K562 (cell line): ENCODE data around the gene COMMD1. TPM values are rescaled to one million over a fixed set of nuclear protein-coding genes. Genes with fewer than 3 reads are reported as not detected.

Experiments used
- ATAC-seq: fragments of 200-7000 bp; cut with Tn5 transposase; 3 replicates; pipeline ENCODE4 v1.9.1; 2020; ENCODE audit warnings: moderate library complexity
- BruUV-seq: library from RNA; stranded (reverse); fragments of 400-500 nt; replicated peaks from 2 replicates; lab custom pipeline; 2021; lab: Mats Ljungman, UMichigan
- CTCF ChIA-PET: fragments of 300-600 bp; formaldehyde crosslinking; extraction: SDS; loops from one replicate; lab custom pipeline; 2021; ENCODE audit warnings: low intra/inter-chr PET ratio; lab: Yijun Ruan, JAX
- POLR2A ChIA-PET: fragments of 300-600, 350-650 bp; sonication (Branson Sonifier 250); formaldehyde crosslinking; extraction: SDS; loops from one replicate; lab custom pipeline; 2021; ENCODE audit warnings: antibody characterized with exemption, inconsistent platforms; lab: Yijun Ruan, JAX
- DNase-seq, 4 experiments: peaks; one replicate each; pipeline versions ENCODE4 v3.0.0 to v3.0.0-alpha.2; 2011 to 2018; ENCODE audit warnings: low spot score in 3 of 4, mixed read lengths in 3 of 4; ENCODE audit errors: extremely low read depth in 1 of 4
- FAIRE-seq: peaks from 2 replicates; lab custom pipeline; 2011; peaks lifted over from hg19 to GRCh38; lab: Jason Lieb, UNC
- H2AFZ ChIP-seq: 2 replicates; pipeline ENCODE4 v1.6.0; 2011; ENCODE audit warnings: low read depth, low read length, control low read depth, inconsistent platforms
- H3K27ac ChIP-seq: fragments of 200-600 bp; 3 replicates; pipeline ENCODE4 v1.8.0; 2011; ENCODE audit warnings: low read depth, mild to moderate bottlenecking, control low read depth, inconsistent platforms, low read length, moderate library complexity, mixed read lengths; ENCODE audit errors: extremely low read depth
- H3K27me3 ChIP-seq, 2 experiments: fragments of 300-600 bp in 1 of 2; 2 replicates in 1 of 2; 3 replicates in 1 of 2; pipeline versions ENCODE4 v1.6.0 to v1.8.0; 2011; ENCODE audit warnings: inconsistent platforms in 2 of 2, low read length in 2 of 2, mild to moderate bottlenecking in 1 of 2, mixed read lengths in 1 of 2, moderate library complexity in 1 of 2; ENCODE audit not compliant: control insufficient read depth in 2 of 2, insufficient read depth in 2 of 2
- H3K36me3 ChIP-seq: fragments of 300-600 bp; 3 replicates; pipeline ENCODE4 v1.8.0; 2011; ENCODE audit warnings: mild to moderate bottlenecking, low read length, inconsistent platforms; ENCODE audit not compliant: control insufficient read depth, insufficient read depth
- H3K4me1 ChIP-seq, 2 experiments: fragments of 200-600 bp in 1 of 2; replicated peaks in 1 of 2; 2 replicates in 1 of 2; 3 replicates in 1 of 2; pipeline versions ENCODE4 v1.5.1 to v1.8.0; 2011; ENCODE audit warnings: inconsistent platforms in 2 of 2, low read length in 2 of 2, mild to moderate bottlenecking in 1 of 2, mixed read lengths in 1 of 2, moderate library complexity in 1 of 2; ENCODE audit not compliant: control insufficient read depth in 2 of 2, insufficient read depth in 2 of 2
- H3K4me2 ChIP-seq: 2 replicates; pipeline ENCODE4 v1.6.1; 2011; ENCODE audit warnings: low read length, control low read depth, inconsistent platforms, mixed read lengths; ENCODE audit not compliant: insufficient read depth
- H3K4me3 ChIP-seq: fragments of 200-600 bp; sonication (generic), shearing (Covaris generic); 2 replicates; pipeline ENCODE4 v1.5.1; 2016; ENCODE audit warnings: control low read depth, inconsistent platforms
- H3K79me2 ChIP-seq: fragments of 200-600 bp; 3 replicates; pipeline ENCODE4 v1.8.0; 2011; ENCODE audit warnings: low read length, inconsistent platforms; ENCODE audit not compliant: control insufficient read depth, insufficient read depth
- H3K9ac ChIP-seq, 2 experiments: 2 replicates each; pipeline versions ENCODE4 v1.6.0 to v1.6.1; 2011; ENCODE audit warnings: low read depth in 2 of 2, low read length in 2 of 2, control low read depth in 1 of 2, inconsistent platforms in 1 of 2, mild to moderate bottlenecking in 1 of 2, mixed read lengths in 1 of 2; ENCODE audit not compliant: insufficient read depth in 1 of 2
- H3K9me1 ChIP-seq: one replicate; pipeline ENCODE4 v1.6.0; 2011; ENCODE audit warnings: inconsistent platforms, mild to moderate bottlenecking, low read length, moderate library complexity; ENCODE audit not compliant: control insufficient read depth, insufficient read depth
- H3K9me3 ChIP-seq: replicated peaks from 2 replicates; pipeline ENCODE4 v1.5.1; 2011; ENCODE audit warnings: low read depth, low read length, inconsistent platforms; ENCODE audit not compliant: control insufficient read depth, insufficient read depth
- H4K20me1 ChIP-seq: replicated peaks from 2 replicates; pipeline ENCODE4 v1.6.1; 2011; ENCODE audit warnings: low read length, inconsistent platforms, mixed read lengths; ENCODE audit not compliant: control insufficient read depth, insufficient read depth
- CTCFL ChIP-seq: IDR thresholded peaks from 2 replicates; pipeline ENCODE4 v1.6.1; 2011; ENCODE audit warnings: borderline replicate concordance, low read depth, mild to moderate bottlenecking, moderate library complexity, low read length; ENCODE audit not compliant: insufficient read depth, poor library complexity, severe bottlenecking
- EP400 ChIP-seq: fragments of 450-650 bp; IDR thresholded peaks from 2 replicates; pipeline ENCODE4 v1.6.1; 2017; ENCODE audit warnings: antibody characterized with exemption, mild to moderate bottlenecking, moderate library complexity
- MEIS2 ChIP-seq: fragments of 450-650 bp; IDR thresholded peaks from 2 replicates; pipeline ENCODE4 v1.6.1; 2014; ENCODE audit warnings: mild to moderate bottlenecking; ENCODE audit not compliant: partially characterized antibody
- TSC22D4 ChIP-seq: fragments of 450-650 bp; IDR thresholded peaks from 2 replicates; pipeline ENCODE4 v1.6.1; 2016; ENCODE audit warnings: missing genetic modification characterization, missing biosample characterization, control low read depth
- ZFP91 ChIP-seq: sonication (generic); formaldehyde crosslinking; IDR thresholded peaks from 2 replicates; pipeline ENCODE4 v1.8.0; 2022; ENCODE audit warnings: mild to moderate bottlenecking, missing genetic modification reagents
- ZNF121 ChIP-seq: sonication (generic); formaldehyde crosslinking; conservative IDR thresholded peaks from 2 replicates; pipeline ENCODE4 v1.8.0; 2022; ENCODE audit warnings: missing genetic modification reagents
- ZNF586 ChIP-seq: fragments of 450-650 bp; formaldehyde crosslinking; conservative IDR thresholded peaks from 2 replicates; pipeline ENCODE4 v1.4.0; 2020; ENCODE audit warnings: mild to moderate bottlenecking, moderate library complexity
- WGBS: fragments of 100-300 bp; shearing (Covaris generic); methylation state at CpG from one replicate; pipeline ENCODE4 v1.1.6; 2016; ENCODE audit warnings: low coverage, mixed read lengths; ENCODE audit not compliant: insufficient coverage; ENCODE audit errors: missing lambda C conversion rate; 5-methylcytosine and 5-hydroxymethylcytosine counted together
- in situ Hi-C: fragments of 300-500 bp; cut with MboI; formaldehyde crosslinking; loops from 4 replicates; pipeline ENCODE4 v1.15.0; 2018; ENCODE audit warnings: inconsistent platforms, mixed read lengths
- intact Hi-C: fragments of 100-400 bp; cut with micrococcal nuclease; formaldehyde crosslinking; loops from 2 replicates; pipeline ENCODE4 v1.14.2; 2022
- polyA plus RNA-seq, 8 experiments: library from polyadenylated mRNA; depleted of rRNA in 4 of 8; stranded (reverse) in 5 of 8; unstranded in 3 of 8; fragments of >200 nt; fragmentation: Nextera tagmentation in 2 of 8; fragmentation: Illumina TruSeq in 1 of 8; extraction: Ambion mirVana in 2 of 8; extraction: Trizol in 1 of 8; gene quantifications; 2 replicates each; pipeline versions ENCODE4 v1.2.1 to v1.2.3, GENCODE V29; 2011 to 2014; ENCODE audit warnings: inconsistent platforms in 1 of 8, missing spikeins in 1 of 8
- total RNA-seq, 7 experiments: library from RNA; depleted of rRNA in 6 of 7; stranded (reverse); fragments of >200 nt in 6 of 7; fragmentation: Illumina TruSeq in 2 of 7; extraction: Trizol in 2 of 7; gene quantifications; 2 replicates each; pipeline versions ENCODE4 v1.2.1 to v1.2.3, GENCODE V29; 2011 to 2021; ENCODE audit warnings: low replicate concordance in 1 of 7

The COMMD1 gene
- total and polyA plus RNA-seq, 9 of the 15 experiments (the other 6 are each of a cell fraction or from before 2014, with no cell fraction given), result 14.4 to 77.0 (median 21.4) TPM

DNA sequence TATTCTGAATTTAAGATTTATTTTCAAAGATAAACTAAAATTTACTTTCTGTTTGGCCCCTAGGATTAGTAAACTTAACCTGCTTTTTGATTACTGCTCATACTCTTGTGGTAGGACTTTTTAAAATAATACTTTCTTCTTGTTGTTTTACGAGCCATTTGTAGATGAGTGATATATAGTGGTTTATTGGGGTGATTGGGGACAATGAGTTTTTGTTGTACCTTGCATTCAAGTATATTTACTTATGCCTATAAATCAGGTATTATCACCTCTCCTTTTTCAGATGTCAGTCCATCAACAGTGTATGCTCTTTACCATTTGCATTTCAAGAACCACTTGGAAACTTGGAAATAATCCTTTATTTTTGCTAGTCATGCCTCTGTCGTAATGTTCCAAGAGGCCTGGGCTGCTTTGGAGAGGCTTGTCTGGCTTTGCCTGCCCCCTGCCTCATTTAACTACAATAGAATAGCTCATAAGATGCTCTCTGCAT lies 131.3 kb downstream of the COMMD1 start:
- in situ Hi-C loops, result no loop called here
- no peak for ATAC-seq
- H3K27me3 ChIP-seq, result no peaks in the 10 kb centered on the region
- POLR2A ChIA-PET, result no interaction called here
- H3K36me3 ChIP-seq, result no peaks in the 10 kb centered on the region
- peaks cover 0 to 4% of the 10 kb centered on the region in 2 experiments; a peak in 2 of 5 replicates for H3K4me1 ChIP-seq
- H3K4me3 ChIP-seq, result no peak overlapping the region
- intact Hi-C loops, result no loop called here
- WGBS, result 78% methylated on average over 2 of the region's 2 CpGs
- FAIRE-seq, result no peak
- no peak overlapping the region for H3K9ac ChIP-seq
- no TSS peak for BruUV-seq
- no peaks in the 10 kb centered on the region for H3K9me1 ChIP-seq
- no peak overlapping the region for H3K4me2 ChIP-seq
- no peak overlapping the region for H2AFZ ChIP-seq
- no peak overlapping the region for H3K27ac ChIP-seq
- CTCF ChIA-PET, result no interaction called here
- no peak for DNase-seq
- H4K20me1 ChIP-seq, result no peaks in the 10 kb centered on the region
- H3K79me2 ChIP-seq, result no peaks in the 10 kb centered on the region
- no peaks in the 10 kb centered on the region for H3K9me3 ChIP-seq
- TF ChIP-seq ZNF121 (CRISPR knock-in tag) (no peak), EP400 (no peak), ZNF586 (CRISPR knock-in tag) (no peak), TSC22D4 (tag) (no peak), MEIS2 (peak; percentile 16), ZFP91 (CRISPR knock-in tag) (no peak), CTCFL (no peak)
